ENCODE measurements around the gene SHISA9.
"Not testable (repeated sequence)": the region's sequence is repeated elsewhere in the genome, so short reads cannot be mapped to it uniquely, and the experiment has no call there.

Gene SHISA9

DNA sequence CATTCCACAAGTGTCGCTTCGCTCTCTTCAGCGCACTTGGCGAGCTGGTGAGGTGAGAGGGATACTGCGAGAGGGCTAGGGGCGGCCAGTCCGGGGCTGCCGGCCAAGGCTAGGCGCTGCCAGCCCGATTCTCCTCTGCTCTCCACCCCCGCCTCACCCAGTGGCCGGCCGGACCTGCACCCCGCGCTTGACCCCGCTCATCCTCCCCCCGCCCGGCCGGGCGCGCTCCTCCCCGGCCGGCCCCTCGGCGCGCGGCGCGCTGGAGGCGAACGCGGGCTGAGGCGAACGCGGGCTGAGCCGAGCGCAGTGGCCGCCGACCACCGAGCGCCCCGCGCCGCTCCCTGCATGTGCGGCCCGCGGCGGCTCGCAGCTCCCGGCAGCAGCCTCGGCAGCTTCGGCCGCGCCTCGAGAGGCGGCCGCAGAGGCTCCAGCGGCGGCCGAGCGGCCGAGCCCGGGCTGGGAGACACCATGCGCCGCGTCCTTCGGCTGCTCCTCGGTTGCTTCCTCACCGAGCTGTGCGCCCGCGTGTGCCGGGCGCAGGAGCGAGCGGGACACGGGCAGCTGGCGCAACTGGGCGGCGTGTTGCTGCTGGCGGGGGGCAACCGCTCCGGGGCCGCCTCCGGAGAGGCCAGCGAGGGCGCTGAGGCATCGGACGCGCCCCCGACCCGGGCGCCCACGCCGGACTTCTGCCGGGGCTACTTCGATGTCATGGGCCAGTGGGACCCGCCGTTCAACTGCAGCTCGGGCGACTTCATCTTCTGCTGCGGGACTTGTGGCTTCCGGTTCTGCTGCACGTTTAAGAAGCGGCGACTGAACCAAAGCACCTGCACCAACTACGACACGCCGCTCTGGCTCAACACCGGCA lies at the start of gene SHISA9:
TSS of gene SHISA9 (plus strand) at position 2 of the 865 bp plus-strand sequence.
- no peak for DNase-seq (ENCODE audit: low read depth in 2 of 2, low spot score in 1 of 2)

DNA sequence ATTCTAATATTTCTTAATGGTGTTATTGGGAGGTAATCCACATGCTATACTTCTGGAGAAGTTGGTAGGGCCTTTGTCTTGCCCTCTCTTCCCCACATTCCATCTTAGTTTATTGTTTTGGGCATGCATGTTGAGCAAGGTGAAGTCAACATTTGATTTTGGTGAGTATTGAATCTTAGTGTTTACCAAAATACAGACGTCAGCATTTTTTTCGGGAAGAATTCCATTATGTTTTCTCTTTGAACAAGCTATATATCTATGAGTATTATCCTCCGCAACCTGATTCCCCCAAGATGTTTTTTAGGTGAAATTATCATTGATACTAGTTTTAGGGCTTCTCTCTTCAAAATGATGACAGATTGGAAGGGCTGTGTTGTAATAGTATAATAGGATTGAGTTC lies 47.4 kb upstream of the SHISA9 start:
- DNase-seq (ENCODE audit: low read depth in 2 of 2, low spot score in 1 of 2): no peak

DNA sequence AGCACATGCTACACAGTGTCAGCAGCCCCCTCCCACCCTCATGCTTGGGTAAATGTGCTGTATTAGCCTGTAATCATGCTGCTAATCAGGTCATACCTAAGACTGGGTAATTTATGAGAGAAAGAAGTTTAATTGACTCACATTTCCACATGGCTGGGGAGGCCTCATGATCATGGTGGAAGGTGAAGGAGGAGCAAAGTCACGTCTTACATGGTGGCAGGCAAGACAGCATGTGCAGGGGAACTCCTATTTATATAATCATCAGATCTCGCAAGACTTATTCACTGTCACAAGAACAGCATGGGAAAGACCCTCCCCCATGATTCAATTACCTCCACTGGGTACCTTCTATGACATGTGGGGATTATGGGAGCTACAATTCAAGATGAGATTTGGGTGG lies 44.0 kb upstream of the SHISA9 start:
- not testable (repeated sequence) for DNase-seq (ENCODE audit: low read depth in 2 of 2, low spot score in 1 of 2)

DNA sequence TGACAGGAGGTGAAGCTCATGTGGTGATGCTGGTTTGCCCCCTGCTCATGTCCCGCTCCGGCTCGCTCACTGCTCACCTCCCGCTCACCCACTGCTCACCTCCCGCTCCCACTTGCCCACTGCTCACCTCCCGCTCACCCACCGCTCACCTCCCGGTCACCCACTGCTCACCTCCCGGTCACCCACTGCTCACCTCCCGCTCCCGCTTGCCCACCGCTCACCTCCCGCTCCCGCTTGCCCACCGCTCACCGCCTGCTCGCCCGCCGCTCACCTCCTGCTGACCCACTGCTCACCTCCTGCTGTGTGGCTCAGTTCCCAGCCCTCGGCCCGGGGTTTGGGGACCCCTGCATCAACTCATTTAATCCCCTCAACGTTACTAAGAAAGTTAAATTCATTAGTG lies 39.1 kb upstream of the SHISA9 start:
- DNase-seq (ENCODE audit: low read depth in 2 of 2, low spot score in 1 of 2): no peak

DNA sequence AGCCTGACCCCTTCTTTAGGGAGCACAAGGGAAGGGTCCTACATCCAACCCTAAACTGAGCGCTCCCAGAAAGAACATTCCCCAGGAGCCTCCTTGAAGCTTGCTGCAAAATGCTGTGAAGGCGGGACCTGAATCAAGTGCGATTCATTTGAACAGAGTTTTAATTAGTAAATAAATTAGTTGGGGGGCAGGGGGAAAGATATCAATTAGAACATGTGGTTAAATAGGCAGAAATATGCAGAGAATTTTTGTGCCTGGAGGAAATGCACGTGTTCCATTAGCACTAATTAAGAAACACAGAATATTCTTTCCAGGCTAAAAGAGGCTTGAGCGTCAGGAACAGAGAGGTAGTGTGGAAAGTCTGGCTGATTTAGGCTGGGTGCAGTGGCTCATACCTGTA lies 38.5 kb upstream of the SHISA9 start:
- DNase-seq (ENCODE audit: low read depth in 2 of 2, low spot score in 1 of 2): no peak

DNA sequence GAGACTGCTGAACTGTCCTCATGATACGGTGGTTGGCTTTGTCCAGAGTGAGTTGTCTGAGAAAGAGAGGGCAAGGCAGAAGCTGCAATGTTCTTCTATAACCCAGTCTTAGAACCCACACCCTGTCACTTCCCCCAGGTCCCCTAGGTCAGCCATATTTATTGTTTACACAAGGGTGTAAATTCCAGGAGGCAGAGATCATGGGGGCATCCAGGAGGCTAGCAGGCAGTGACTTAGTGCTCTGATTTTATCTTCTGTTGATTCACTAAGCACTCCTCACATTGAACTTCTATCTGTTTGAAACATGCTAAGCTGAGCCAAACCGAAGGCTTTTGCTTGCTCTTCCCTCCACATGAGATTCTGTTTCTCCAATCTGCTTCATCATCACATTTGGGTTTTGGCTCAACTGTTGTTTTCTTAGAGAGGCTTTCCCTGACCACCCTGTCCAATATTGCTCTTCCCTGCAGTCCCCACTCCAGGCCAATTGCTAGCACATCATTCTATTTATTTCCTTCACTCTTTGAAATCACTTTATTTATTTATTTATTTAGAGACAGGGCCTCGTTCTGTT lies 34.3 kb upstream of the SHISA9 start:
- DNase-seq (ENCODE audit: low read depth in 2 of 2, low spot score in 1 of 2): no peak

DNA sequence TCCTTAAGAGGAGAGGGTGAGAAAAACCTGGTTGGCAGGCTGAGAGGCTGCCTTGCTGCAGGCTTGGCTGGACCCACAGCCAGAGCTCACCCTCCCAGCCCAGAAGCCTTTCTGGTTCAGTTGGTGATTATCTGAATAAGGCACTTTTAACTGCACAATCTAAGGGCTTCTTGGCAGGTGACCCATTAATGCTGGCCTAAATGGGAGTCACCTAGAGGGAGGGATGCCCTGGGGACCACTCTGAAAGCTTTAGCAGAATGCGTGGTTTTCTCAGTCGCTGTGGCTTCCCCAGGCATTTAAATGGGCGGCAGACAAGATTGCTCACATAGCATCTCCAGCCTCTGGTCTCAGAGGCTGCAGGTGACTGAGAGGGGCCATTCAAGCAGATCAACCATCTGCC lies 33.2 kb upstream of the SHISA9 start:
- DNase-seq (ENCODE audit: low read depth in 2 of 2, low spot score in 1 of 2): no peak

DNA sequence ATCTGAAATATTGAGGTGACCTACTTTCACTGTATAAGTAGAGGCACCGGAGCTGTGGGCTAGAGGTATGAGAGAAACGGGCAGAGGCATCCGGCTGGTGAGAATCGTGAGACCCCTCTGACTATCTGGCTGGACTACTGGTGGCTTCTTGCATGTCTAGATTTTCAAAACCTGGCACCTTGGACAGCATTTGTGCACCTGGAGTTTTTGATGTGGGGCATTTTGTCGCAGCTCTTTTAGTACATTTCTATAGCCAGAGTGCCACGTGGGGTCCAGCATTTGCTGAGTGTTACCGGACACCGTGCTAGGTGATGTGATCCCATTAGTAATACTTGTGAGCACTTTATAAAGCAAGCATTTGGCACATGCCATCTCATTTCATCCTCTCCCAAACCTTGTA lies 32.6 kb upstream of the SHISA9 start:
- DNase-seq (ENCODE audit: low read depth in 2 of 2, low spot score in 1 of 2): no peak

DNA sequence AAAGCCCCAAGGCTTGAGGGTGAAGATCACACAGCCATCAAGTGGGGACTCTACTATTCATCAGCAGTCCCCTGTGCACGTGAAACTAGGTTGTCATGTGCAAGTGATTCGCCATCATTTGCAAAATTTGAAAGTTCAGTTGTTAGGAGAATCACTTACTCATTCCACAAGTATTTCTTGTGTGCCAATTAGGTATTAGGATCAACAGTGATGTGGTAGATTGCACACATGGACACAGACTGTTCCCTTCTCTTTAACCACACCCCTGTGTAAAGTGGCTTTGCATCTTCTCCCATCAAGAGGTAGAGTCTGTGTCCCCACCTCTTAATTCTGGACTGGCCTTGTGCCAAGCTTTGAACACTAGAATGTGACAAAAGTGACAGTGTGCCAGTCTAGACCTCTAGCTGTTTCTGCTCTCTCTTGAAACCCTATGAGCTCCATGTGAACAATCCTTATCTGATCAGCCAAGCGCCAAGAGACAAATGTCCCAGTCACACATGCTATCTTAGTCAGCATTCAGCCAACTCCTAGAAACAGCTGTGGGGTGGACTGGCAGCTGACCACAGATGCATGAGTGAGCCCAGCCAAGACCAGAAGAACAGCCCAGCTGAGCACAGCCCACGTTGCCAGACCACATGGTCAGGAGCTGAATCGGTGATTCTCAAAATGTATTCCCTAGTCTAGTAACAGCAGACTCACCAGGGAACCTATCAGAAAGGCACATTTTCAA lies 31.5 kb upstream of the SHISA9 start:
- DNase-seq (ENCODE audit: low read depth in 2 of 2, low spot score in 1 of 2): no peak

DNA sequence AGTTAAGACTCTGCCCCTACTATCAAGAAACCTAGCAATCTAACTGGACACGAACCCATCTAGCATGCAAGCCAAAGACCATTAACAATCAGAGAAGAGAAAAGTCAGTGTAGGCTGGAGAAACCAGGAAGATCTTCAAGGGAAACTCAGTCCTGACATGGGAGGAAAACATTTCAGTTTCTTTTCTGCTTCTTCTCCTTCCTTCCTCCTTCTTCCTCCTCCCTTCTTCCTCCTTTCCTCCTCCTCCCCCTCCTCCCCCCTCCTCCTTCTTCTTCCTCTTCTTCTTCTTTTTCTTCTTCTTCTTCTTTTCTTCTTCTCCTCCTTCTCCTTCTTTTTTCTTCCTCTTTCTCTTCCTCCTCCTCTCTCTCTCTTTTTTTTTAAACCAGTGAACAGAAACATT lies 29.6 kb upstream of the SHISA9 start:
- no peak for DNase-seq (ENCODE audit: low read depth in 2 of 2, low spot score in 1 of 2)

DNA sequence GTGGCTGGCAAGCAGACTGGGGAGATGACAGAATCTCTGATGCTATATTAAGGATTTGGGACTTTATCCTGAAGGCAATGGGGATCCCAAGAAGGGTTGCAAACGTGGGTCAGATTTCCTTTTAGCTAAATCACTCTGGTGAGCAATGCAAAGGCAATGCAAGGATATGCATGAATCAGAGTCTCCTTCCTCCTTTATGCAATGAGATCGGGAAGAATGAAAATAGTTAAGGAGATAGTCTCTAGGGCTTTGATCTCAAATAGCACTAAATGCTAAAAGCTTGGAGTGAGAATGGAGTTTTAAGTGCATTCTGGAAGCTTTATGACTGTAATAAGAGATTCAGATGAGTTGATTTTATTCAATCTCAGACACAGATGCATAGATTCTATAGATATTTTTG lies 27.2 kb upstream of the SHISA9 start:
- DNase-seq (ENCODE audit: low read depth in 2 of 2, low spot score in 1 of 2): no peak

DNA sequence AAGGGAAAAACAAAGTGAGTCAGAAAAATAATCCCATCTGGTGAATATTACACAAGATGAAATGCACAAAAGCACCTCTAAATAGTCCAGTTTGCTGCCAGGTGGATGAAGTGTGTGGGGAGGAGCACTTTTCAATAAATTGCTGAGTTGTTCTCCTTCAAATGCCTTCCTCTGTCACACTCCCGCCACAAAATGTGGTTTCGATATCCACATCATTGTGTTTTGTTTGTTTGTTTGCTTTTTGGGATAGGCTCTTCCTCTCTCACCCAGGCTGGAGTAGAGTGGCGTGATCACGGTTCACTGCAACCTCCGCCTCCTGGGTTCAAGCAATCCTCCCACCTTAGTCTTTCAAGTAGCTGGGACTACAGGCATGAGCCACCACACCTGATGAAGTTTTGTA lies 24.6 kb upstream of the SHISA9 start:
- no peak for DNase-seq (ENCODE audit: low read depth in 2 of 2, low spot score in 1 of 2)

DNA sequence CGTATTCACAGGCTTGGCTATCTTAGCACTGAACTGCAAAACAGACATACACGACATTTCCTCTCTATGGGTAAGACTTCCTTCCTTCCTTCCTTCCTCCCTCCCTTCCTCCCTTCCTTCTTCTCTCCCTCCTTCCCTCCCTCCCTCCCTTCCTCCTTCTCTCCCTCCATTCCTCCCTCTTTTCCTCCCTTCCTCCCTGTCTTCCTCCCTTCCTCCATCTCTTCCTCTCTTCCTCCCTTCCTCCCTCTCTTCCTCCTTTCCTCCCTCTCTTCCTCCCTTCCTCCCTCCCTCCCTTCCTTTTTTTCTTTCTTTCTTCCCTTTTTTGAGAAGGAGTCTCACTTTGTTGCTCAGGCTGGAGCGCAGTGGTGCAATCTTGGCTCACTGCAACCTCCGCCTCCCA lies 22.4 kb upstream of the SHISA9 start:
- no peak for DNase-seq (ENCODE audit: low read depth in 2 of 2, low spot score in 1 of 2)

DNA sequence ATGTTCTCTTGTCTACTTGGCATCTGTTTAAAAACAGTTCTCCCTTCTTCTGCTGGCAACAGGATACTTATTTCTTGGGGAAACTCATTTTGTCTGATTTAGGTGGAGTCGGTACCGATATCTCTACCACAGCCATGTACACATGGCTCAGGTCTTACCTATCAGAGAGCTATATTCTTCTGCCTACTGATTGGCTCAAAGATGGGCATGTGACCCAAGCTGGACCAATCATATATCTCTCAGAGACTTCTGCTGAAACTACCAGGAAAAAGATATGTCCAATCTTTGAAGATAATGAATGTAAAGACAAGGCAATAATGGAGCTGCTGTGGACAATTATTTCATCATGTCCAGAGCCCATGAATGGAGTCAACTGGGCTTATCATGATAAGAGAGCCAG lies 21.6 kb upstream of the SHISA9 start:
- no peak for DNase-seq (ENCODE audit: low read depth in 2 of 2, low spot score in 1 of 2)

DNA sequence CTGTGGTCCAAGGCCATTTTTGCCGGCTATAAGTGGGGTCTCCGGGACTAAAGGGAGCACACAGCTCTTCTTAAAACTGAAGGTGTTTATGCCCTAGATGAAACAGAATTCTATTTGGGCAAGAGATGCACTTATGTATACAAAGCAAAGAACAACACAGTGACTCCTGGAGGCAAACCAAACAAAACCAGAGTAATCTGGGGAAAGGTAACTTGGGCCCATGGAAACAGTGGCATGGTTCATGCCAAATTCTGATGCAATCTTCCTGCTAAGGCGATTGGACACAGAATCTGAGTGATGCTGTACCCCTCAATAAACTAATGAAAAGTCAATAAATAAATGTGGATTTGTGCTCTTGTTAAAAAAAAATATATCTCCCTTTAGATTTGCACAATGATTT lies 20.2 kb upstream of the SHISA9 start:
- no peak for DNase-seq (ENCODE audit: low read depth in 2 of 2, low spot score in 1 of 2)

DNA sequence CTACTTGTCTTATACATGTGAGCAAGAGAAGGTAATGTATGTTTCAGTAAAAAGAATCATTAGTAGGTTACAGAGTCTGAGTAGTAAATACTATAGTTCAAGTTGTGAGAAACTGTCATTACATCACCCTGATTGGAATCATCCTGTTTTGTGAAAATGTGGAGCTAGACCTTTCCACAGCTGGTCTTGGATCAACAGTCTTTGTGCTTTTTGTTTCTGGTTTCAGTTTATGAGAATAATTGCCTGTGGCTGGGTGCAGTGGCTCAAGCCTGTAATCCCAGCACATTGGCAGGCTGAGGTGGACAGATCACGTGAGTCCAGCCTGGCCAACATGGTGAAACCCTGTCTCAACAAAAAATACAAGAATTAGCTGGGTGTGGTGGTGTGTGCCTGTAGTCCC lies 19.7 kb upstream of the SHISA9 start:
- DNase-seq (ENCODE audit: low read depth in 2 of 2, low spot score in 1 of 2): no peak

DNA sequence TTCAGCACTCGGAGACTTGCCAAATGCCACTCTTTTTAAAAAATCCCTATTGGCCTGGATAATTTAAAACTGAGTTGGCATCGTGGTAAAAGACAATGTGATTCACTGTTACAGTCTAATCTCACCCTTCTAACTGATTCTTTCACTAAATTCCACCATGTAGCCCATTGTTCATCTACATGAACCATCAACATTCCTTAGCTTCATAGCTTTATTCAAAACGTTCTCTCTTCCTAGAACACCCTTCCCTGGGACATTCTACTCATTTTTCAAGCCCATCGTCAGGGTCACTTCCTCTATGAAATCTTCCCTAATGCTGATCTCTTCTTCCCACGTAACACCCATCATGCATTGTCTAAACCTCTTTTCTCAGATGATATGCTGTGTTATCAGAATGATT lies 15.7 kb upstream of the SHISA9 start:
- DNase-seq (ENCODE audit: low read depth in 2 of 2, low spot score in 1 of 2): no peak

DNA sequence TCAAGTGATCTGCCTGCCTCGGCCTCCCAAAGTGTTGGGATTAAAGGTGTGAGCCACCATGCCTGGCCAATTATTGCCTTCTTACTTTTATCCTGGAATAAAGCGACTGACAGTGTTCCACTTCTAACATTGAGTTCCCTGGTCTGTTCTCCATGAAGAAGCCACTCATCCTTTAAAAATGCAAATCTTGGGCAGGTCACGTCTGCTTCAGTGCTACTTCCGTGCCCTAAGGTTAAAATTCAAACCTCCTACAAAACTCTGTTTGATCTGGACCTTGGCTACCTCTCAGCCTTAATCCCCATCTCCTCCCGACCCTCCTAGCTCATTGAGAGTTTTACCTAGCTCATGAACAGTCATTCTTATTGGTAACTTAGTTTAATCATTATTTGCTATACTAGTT lies 9.6 kb upstream of the SHISA9 start:
- no peak for DNase-seq (ENCODE audit: low read depth in 2 of 2, low spot score in 1 of 2)

DNA sequence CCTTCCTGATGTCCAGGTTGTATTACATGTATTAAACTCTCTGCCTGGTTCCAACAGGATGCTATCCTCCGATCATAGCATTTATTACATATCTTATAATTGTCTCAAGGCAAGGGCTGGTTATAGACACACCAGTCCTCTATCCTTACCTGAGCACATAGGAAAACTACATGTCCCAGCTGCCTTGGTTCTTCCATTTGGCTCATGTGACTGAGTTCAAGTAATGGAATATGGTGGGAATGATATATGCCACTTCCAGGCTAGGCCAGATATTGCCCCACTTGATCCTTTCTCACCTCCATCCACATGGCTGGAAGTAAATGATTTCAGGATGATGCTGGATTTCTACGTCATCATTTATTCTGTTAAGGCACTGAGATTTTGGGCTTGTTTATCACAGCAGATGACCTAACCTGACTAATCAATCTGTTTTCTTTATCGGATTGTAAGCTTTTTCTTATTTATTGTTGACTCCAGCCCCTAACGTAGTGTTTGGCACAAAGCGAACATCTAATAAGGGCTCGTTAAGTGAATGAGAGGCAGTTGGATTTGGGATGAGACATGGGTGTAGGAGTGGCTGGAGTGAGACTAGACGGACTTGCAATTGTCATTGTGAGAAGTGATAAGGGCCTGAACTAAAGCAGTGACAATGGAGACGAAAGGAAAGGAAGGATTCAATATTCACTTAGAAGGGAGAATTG lies 8.2 kb upstream of the SHISA9 start:
- DNase-seq (ENCODE audit: low read depth in 2 of 2, low spot score in 1 of 2): no peak

DNA sequence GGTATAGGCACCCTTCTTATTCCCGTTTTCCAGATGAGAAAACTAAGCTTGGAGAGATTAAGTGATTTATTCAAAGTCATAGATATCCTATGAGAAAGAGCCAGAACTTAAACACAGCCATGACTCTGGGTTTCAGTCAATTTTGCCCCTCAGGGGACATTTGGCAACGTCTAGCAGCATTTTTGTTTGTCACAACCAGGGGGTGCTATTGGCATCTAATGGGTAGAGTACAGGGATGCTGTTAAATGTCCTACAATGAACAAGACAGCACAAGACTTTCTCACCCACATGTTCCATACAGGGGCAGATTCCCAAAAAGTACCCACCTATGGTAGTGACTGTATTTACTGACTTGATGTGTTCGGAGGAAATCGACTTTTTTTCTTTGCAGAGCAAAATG lies 4.8 kb upstream of the SHISA9 start:
- DNase-seq (ENCODE audit: low read depth in 2 of 2, low spot score in 1 of 2): no peak

DNA sequence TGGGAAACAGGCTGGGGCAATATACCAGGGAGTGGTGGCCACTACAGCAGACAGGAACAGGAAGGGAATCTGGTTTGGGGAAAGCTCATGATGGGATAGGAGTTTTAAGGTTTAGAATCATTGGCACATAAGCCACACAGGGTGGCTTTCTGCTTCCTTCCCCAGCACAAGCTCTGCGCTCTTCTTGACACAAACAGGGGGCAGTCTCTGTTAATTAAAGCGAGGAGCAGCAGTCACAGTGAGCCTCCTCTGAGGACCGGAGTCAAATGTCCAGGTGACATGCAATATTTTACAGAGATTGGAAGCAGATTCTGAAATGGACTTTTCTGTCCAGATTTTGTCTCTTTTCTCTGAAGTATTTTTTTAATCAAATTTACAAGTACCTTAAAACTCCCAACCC lies 2.8 kb upstream of the SHISA9 start:
- DNase-seq (ENCODE audit: low read depth in 2 of 2, low spot score in 1 of 2): no peak
